GM12892 (cell line): ENCODE results near the gene GPR35.

Experiments used
- POLR2A ChIP-seq: IDR thresholded peaks from 2 replicates; pipeline ENCODE4 v1.6.1; 2011; ENCODE audit warnings: low read depth, low read length, control low read depth
- POLR2AphosphoS5 ChIP-seq: IDR thresholded peaks from 2 replicates; pipeline ENCODE4 v1.6.1; 2011; ENCODE audit warnings: low read depth, low read length, control low read depth

GRCh38 chr2:240619506-240620148 is 5.7 kb upstream of the GPR35 start:
- TF ChIP-seq POLR2AphosphoS5 (no peak), POLR2A (no peak)
